GM12891 (cell line): ENCODE results near the gene TFR2.

Experiments
- POLR2A ChIP-seq: IDR thresholded peaks from 2 replicates; pipeline ENCODE4 v1.6.1; 2011; ENCODE audit warnings: low read depth, low read length, control low read depth
- POLR2AphosphoS5 ChIP-seq: IDR thresholded peaks from 2 replicates; pipeline ENCODE4 v1.6.1; 2011; ENCODE audit warnings: low read depth, low read length, control low read depth

GRCh38 chr7:100620239-100620638 lies 21.1 kb downstream of the TFR2 start:
- TF ChIP-seq POLR2AphosphoS5 (no peak), POLR2A (no peak)
